Stimulated activated CD8-positive, alpha-beta memory T cell treated with anti-CD3 and anti-CD28 coated beads, Interleukin-15, amount 100 ng/mL, for 1 hour (primary cell): ENCODE measurements around the gene ICAM5.

Experiments used
- DNase-seq: peaks from one replicate; pipeline ENCODE4 v3.0.0-alpha.2; 2020; ENCODE audit warnings: low read depth

ICAM5 gene

DNA sequence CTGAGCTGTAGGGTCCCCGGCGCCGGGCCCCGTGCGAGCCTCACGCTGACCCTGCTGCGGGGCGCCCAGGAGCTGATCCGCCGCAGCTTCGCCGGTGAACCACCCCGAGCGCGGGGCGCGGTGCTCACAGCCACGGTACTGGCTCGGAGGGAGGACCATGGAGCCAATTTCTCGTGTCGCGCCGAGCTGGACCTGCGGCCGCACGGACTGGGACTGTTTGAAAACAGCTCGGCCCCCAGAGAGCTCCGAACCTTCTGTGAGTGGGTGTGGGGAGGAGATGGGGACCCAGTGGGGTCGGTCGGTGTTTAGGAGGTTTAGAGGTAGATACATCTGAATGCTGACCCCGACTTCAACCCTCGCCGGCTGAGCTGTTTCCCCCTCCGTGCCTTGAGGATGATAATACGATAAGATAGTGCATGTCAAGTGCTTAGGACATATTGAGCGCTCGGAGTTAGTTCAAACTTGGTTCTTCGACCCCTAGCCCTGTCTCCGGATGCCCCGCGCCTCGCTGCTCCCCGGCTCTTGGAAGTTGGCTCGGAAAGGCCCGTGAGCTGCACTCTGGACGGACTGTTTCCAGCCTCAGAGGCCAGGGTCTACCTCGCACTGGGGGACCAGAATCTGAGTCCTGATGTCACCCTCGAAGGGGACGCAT lies 1.9 kb downstream of the ICAM5 start:
- no peak for DNase-seq

DNA sequence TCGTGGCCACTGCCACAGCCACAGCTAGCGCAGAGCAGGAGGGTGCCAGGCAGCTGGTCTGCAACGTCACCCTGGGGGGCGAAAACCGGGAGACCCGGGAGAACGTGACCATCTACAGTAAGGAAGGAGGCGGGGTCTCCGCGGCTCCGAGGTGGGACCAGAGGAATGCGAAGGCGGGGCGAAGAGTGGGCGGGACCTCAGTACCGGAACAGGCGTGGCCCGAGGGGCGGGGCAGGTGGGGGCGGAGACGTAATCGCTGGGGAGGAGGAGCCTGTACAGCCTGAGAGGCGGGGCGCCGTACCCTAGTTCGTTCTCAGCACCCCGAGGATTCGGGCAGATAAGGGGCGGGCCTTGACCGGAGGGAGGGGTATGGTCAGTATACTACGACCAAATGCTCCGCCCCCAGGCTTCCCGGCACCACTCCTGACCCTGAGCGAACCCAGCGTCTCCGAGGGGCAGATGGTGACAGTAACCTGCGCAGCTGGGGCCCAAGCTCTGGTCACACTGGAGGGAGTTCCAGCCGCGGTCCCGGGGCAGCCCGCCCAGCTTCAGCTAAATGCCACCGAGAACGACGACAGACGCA lies 2.5 kb downstream of the ICAM5 start:
- DNase-seq = peak; percentile 54

DNA sequence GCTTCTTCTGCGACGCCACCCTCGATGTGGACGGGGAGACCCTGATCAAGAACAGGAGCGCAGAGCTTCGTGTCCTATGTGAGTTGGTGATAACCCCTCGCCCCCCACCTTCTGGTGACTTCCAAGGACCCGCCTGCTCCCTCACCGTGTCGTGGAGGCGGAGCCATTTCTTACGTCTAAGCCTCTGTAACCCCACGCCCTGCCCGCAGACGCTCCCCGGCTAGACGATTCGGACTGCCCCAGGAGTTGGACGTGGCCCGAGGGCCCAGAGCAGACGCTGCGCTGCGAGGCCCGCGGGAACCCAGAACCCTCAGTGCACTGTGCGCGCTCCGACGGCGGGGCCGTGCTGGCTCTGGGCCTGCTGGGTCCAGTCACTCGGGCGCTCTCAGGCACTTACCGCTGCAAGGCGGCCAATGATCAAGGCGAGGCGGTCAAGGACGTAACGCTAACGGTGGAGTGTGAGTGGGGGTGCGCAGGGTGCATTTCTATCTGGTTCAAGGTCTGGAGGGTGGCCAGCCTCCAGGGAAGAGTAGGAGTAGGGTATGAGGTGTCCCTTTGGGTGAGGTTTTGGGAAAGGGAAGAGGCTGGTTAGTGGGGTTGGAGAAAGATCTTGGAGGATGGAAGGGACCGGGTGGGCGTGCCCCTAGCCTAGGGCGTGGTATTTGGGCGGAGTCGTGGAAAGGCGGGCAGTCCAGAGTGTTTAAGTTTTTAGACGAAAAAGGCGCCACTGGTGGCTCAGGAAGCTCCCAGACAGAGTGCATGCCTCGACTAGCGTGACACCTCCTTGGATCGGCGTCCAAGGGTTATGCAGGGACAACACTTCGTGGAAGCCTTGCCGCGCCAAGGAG lies 3.3 kb downstream of the ICAM5 start:
- DNase-seq = no peak

DNA sequence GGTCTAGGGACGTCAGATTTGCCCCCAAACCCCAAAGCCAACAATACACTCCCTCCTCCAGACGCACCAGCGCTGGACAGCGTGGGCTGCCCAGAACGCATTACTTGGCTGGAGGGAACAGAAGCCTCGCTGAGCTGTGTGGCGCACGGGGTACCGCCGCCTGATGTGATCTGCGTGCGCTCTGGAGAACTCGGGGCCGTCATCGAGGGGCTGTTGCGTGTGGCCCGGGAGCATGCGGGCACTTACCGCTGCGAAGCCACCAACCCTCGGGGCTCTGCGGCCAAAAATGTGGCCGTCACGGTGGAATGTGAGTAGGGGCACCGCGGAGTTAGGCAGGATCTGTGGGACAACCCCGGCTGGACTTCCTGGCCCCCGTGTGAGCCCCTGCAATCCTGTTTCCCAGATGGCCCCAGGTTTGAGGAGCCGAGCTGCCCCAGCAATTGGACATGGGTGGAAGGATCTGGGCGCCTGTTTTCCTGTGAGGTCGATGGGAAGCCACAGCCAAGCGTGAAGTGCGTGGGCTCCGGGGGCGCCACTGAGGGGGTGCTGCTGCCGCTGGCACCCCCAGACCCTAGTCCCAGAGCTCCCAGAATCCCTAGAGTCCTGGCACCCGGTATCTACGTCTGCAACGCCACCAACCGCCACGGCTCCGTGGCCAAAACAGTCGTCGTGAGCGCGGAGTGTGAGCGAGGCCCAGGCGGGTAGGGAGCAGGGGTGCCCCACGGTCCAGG lies 4.0 kb downstream of the ICAM5 start:
- no peak for DNase-seq

DNA sequence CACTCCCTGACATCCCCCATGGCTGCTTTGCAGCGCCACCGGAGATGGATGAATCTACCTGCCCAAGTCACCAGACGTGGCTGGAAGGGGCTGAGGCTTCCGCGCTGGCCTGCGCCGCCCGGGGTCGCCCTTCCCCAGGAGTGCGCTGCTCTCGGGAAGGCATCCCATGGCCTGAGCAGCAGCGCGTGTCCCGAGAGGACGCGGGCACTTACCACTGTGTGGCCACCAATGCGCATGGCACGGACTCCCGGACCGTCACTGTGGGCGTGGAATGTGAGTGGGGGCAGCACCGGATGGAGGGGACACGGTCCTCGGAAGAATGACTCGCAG lies 4.6 kb downstream of the ICAM5 start:
- no peak for DNase-seq

DNA sequence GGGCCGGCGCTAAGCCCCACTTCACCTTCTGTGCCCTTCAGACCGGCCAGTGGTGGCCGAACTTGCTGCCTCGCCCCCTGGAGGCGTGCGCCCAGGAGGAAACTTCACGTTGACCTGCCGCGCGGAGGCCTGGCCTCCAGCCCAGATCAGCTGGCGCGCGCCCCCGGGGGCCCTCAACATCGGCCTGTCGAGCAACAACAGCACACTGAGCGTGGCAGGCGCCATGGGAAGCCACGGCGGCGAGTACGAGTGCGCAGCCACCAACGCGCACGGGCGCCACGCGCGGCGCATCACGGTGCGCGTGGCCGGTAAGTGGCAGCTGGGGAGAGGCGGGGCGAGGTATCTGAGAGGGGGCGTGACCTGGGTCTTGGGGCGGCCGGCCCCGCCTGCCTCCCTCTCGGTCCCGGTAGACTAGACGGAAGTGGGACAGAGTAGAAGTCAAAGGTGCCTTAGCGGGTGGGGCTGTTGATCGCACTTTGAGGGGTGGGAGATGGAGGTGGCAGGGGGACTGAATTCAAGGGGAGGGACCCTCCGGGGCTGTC lies 5.6 kb downstream of the ICAM5 start:
- DNase-seq = peak; percentile 53

DNA sequence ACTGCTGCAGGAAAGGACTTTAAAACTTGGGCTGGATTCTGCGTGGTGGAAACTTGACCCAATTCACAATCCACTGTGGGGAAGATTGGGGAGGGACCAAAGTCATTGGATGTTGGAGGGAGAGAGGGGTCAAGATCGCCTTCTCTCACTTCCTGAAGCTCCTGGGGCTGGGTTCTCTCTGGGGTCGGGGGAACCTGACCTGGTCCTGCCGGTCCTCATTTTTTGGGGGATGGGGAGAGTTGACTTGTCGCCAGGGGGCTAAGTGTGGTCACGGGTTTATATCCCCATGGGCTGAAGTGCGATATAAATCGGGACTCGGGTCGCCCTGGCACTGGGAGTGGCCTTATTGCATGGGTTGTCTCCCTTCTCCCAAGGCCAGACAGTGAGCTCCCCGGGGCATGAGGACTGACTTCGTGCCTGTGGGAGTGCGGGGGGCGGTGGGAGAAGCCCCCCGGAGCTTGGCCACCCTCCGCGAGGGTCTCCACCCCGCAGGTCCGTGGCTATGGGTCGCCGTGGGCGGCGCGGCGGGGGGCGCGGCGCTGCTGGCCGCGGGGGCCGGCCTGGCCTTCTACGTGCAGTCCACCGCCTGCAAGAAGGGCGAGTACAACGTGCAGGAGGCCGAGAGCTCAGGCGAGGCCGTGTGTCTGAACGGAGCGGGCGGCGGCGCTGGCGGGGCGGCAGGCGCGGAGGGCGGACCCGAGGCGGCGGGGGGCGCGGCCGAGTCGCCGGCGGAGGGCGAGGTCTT lies 6.3 kb downstream of the ICAM5 start:
- no peak for DNase-seq

DNA sequence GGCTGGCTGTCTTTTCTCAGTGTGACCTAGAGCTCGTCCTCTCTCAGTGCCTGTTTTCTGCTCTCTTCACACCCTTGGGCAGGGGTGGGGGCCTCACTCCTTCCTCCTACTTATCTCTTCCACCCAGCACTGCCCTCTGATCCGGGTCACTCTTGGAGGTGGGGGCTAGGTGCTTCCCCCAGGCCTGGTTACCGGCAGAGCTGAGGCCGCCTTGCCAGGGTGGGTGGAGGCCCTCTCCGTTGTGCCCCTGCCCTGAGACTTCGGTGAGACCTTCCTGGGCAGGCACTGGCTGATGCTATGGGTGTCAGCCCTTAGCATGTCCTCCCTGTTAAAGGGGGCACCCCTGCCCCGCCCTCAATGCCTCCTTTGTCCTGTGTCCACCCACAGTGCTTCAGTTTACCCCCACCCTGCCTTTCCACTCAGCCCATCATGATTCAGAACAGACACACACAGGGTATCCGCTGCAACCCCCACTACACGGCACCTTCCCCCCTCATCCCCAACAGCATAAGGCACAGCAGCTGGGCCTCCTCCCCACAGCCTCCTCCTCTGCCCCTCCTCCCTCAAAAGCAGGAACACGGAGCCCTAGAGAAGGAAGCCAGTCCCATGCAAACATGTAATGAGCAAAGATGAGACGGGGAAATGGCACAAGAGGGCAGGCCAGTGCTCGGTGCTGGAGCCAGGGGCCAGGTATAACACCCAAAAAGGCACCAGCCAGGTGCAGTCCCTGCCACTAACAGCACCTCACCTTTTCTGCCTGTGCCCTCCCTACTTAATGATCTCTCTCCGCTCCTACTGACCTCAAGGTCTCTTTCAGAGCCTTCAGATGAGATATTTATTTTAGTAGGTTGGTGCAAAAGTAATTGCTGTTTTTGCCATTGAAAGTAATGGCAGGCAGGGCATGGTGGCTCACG lies 10.1 kb downstream of the ICAM5 start:
- DNase-seq = no peak

DNA sequence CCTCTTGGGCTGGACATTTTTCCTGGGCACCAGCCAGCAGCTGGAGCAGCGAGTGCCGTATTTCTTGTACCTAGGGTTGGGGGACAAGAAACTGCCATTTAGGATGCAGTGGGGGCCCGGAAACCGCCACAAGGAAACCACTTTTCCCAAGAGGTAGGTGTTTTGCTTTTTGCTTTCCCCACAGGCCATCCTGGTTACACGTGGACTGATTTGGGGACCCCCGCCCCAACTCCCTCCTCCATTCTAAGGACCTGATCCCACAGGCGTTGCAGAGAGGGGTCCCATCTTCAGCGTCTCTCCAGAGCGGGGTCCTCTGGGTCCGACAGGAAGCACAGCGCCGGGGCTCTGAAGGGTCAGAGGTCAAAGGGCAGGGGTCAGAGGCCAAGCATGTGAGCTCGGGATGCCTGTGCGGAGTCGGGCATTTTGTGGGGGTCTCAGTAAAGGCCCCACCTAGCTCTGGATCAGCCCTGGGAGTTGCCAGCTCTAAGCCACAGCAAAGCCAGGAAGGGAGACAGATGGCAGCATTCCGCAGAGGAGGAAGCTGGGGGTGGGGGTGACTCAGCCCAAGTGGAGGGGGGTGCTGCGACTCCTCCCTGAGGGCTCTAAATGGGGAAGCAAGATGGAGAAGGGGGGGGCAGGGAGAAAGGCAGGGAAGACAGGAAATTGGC lies 15.5 kb downstream of the ICAM5 start:
- no peak for DNase-seq

DNA sequence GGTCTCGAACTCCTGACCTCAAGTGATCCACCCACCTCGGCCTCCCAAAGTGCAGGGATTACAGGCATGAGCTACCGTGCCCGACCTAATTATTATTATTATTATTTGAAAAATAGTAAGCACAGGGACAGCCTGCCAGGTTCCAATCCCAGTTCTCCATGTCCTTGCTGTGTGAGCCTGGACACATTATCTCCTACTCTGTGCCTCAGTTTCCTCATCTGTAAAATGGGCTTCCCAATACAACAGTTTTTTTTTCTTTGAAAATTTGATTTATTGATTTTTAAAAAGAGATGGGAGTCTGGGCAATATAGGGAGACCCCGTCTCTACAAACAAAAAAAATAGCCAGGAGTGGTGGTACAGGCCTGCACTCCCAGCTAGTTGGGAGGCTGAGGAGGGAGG lies 16.6 kb downstream of the ICAM5 start:
- no peak for DNase-seq

DNA sequence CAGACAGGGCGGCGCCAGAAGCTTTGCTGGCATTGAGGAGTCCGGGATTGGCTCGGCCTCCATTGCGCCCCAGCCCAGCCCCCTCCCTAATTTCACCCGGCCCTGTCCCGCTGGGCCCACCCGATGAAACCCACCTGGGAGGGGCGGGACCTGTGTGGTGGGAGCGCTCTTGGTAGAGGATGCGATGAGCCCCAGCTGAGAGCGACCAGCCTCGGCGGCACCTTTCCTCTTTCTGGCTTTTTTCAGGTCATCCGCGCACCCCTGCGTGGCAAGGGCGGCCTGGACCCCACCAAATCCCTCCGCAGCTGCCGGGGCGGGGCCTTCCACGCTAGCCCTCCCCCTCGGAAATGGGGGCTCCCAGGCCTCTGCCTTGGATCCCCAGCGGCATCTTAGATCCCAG lies 19.7 kb downstream of the ICAM5 start, which contains the start of gene ZGLP1:
ZGLP1 (minus strand) TSS at position 393 of the 400 bp plus-strand sequence.
- no peak for DNase-seq

DNA sequence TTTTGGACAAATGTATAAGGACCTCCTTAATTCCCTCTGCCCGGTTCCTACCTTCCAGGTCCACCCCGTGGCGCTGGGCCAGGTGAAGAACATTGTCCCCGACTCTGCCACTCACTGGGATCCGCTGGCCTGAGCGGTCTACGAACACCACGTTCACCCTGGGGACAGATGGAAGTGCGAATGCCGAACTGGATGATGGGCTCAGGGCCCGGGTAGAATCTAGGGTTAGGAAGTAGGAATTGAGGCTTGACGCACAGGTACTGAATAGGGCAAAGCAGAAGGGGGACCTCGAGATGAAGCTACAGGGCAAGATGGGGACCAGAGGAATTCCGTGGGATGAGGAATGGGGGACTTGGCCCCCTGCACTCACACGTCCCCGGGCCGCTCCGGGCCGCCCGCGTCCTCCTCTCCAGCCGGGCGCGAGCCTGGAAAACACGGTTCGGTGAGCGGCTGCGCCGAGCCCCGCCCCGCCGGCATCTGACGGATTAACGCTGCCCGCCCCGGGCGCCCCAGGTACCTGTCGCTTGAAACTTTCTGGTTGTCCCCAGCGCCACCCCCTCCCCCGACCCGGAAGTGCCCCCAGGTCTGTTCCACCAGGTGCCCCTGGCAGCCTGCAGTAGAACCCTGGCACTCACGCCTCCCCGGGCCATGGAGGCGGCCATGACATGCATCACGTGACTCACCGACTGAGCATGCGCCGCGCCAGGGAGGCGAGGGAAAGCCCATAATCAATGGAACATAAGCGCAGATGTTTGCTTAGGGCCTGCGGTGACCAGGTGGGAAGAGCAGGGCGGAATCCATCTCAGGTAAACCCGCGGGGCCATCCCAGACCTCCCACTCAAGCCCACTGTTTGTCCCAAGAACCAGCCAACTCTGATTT lies 25.8 kb downstream of the ICAM5 start, which contains the start of gene FDX2:
FDX2 (minus strand) TSS at position 681 of the 880 bp plus-strand sequence; CDS start at position 662, 19 bp downstream.
- DNase-seq = peak; percentile 86

DNA sequence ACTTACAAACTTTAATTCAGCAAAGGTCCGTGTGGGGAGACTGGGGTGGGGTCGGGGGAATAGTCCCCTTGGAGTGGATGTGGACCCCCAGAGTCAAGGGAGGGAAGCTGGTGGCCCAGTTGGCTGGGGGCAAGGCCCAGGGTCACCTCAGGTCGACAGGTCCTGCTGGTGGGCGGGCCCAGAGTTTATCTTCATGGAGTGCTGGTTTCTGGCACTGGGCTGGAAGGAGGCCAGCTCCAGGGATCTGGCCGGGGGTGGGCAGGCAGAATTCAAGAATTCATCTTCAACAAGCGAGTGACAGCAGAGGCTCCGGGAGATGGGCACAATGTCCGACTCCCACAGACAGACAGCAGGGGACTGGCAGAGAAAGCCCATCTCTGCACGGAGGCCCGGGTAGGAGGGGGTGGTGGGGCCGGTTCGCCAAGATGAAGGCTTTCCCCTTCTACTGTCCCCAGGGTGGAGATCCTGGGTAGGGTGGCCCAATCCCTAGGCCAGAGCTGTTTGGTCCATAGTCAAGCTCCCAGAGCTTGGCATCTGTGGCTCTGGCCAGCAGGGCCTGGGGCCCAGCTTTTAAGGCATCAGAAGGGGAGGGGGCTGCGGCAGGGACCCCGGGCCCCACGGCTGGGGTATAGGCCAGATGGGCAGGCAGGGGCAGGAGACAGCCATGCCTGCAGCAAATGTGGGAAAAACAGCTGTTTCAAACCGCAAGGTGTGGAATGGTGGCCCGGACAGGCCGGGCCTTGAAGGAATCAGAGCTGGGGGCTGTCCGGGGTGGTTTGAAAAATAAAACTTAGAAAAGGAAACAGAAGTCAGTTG lies 26.7 kb downstream of the ICAM5 start:
- no peak for DNase-seq

DNA sequence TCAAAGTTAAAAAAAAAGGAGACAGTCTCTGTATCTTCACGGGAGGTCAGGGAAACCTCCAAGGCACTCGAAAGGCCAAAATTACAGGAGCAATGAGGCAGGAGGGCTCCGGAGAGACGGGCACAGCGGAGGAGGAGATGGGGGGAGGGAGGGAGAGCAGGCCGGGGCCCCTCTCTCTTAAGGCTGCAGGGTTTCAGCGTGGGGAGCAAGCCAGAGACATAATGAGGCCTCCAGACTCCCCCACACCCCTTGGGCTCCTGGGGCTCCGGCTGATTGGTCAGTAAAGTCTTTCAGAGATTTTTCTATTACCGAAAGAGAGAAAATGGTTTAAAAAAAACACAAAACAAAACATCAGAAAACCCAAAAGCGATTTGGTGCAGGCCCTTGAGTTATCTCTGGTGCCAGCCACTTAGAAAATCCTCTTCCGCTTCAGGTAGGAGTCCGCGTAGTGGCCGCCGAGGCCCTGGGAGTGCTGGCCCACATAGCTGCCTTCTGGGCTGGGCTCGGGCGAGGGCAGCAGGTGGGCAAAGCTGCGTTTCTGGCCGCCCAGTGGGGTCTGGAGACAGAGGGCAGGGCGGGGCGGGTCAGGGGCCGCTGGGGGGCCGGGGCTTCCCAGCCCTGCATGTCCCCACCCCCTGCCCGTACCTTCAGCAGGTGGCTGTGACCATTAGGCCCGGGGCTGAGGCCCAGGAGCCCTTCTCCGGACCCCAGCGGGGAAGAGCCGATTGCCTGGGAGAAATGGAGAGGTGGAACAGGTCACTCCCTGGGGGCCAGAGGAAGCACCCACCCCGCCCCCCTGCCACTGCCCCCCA lies 27.5 kb downstream of the ICAM5 start:
- no peak for DNase-seq

DNA sequence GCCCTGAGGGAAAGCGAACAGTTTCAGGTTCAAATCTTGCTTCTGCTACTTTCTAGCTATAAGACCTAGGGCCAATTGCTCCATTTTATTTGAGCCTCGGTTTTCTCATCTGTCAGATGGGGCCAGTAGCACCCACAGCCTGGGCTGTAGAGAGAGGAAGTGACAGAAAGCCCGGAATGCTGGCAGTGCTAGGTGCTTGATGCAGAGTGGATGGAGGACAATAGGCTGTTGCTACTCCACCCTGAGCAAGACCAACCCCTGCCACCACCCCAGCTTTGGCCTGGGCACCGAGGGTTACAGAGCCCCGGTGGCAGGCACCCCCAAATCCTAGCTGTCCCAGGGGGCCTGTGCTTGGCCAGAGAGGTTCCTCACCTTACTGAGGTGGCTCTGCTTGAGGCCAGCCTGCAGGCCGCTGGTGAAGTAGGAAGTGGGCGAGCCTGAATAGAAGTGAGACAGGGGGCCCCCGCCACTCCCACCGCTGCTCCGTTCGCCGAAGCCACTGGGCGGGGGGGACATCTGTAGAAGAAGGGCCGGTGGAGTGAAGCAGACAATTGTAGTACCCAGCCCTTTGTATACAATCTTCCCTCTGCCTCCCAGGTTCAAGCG lies 28.2 kb downstream of the ICAM5 start:
- DNase-seq = no peak

DNA sequence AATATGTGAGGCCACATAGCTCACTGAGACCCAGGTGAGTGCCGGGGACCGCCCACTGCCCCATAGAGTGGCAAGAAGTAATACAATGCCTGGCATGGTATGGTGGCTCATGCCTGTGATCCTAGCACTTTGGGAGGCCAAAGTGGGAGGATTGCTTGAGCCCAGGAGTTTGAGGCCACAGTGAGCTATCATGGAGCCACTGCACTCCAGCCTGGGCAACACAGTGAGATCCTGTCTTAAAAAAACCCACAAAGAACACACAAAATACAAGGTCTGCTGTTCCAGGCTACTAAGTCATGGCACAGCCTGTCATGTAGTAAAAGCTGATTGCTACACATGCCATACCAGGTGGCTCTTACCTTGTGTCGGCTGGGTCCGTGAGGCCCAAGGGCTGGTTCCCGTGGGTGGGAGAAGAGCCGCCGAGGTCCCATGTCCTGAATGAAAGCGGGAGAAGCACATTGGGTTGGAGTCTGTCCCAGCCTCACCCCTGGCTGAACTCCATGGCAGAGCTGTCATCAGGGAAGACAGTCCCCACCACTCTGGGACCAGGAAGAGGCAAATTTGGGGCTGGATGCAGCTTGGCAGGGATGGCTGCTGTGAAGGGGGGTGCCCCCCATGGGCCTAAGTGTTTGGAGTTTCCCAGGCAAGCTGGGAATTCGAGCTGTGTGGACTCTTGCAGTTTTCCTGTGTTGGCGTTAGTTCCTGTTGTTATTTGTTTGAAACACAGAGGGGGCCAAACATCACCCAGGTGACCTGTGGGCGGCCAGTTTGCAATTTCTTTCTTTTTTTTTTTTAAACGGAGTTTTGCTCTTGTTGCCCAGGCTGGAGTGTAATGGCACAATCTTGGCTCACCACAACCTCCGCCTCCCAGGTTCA lies 29.3 kb downstream of the ICAM5 start:
- no peak for DNase-seq
